ENCODE data around the gene DVL1.

Gene DVL1

GRCh38 chr1:1347663-1348419, 1.4 kb downstream of the DVL1 start:
- Mint-ChIP-seq H3K36me3 (ENCODE audit: insufficient read depth) (peaks cover 3% of the 10 kb centered on the region), H3K4me3 (peak overlapping the region; percentile 73), H3K27ac (ENCODE audit: low read depth) (no peak overlapping the region), H3K9me3 (no peaks in the 10 kb centered on the region), H3K27me3 (peaks cover 11% of the 10 kb centered on the region), H3K4me1 (peaks cover 25% of the 10 kb centered on the region)
- ATAC-seq (replicated peaks; ENCODE audit: extremely low read depth, poor library complexity, severe bottlenecking), result no peak
- DNase-seq (ENCODE audit: low spot score in 2 of 2), result no peak

GRCh38 chr1:1347026-1347595, 2.1 kb downstream of the DVL1 start:
- Mint-ChIP-seq H3K4me3 (peak overlapping the region; percentile 73), H3K27ac (ENCODE audit: low read depth) (peak overlapping the region; percentile 32), H3K27me3 (peaks cover 3% of the 10 kb centered on the region), H3K4me1 (peaks cover 21% of the 10 kb centered on the region), H3K9me3 (no peaks in the 10 kb centered on the region), H3K36me3 (ENCODE audit: insufficient read depth) (peaks cover 2% of the 10 kb centered on the region)
- DNase-seq (ENCODE audit: low spot score in 2 of 2), result no peak
- no peak for ATAC-seq (replicated peaks; ENCODE audit: extremely low read depth, poor library complexity, severe bottlenecking)

DNA sequence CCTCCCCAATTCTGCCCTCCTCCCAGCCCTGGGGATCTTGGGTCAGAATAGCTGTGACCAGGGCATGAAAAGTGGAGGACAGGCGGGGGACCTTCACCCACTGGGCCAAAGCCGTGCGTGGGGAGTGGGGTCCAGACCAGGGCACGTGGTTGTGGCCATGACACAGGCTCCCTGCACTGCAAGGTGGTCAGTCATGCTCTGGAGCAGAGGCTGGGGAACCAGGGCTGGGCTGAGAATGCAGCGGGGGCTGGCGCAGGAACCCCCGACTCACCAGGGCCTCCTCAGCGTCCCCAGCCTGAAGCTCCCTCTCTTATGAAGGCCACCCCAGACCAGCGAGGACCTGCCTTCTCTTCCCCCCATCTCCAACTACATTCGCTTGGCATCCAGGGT, 2.7 kb downstream of the DVL1 start:
- ATAC-seq (replicated peaks; ENCODE audit: extremely low read depth, poor library complexity, severe bottlenecking) (no peak), DNase-seq (ENCODE audit: low spot score in 2 of 2) (no peak)
- H3K9me3 Mint-ChIP-seq, result no peaks in the 10 kb centered on the region
- H3K4me3 Mint-ChIP-seq, result peak overlapping the region; percentile 73
- peaks cover 18% of the 10 kb centered on the region for H3K4me1 Mint-ChIP-seq
- peaks cover 2% of the 10 kb centered on the region for H3K36me3 Mint-ChIP-seq (ENCODE audit: insufficient read depth)
- peak overlapping the region; percentile 32 for H3K27ac Mint-ChIP-seq (ENCODE audit: low read depth)
- no peaks in the 10 kb centered on the region for H3K27me3 Mint-ChIP-seq

- no peak for ATAC-seq (replicated peaks; ENCODE audit: extremely low read depth, poor library complexity, severe bottlenecking)
- peaks cover 2% of the 10 kb centered on the region for H3K36me3 Mint-ChIP-seq (ENCODE audit: insufficient read depth)
- H3K27ac Mint-ChIP-seq (ENCODE audit: low read depth), result no peak overlapping the region
- no peak for DNase-seq (ENCODE audit: low spot score in 2 of 2)
- peaks cover 18% of the 10 kb centered on the region for H3K4me1 Mint-ChIP-seq
- H3K27me3 Mint-ChIP-seq, result no peaks in the 10 kb centered on the region
- H3K9me3 Mint-ChIP-seq, result no peaks in the 10 kb centered on the region
- no peak overlapping the region for H3K4me3 Mint-ChIP-seq
Measured at GRCh38 chr1:1345860-1346500, 3.2 kb downstream of the DVL1 start.

GRCh38 chr1:1345384-1345783, 3.8 kb downstream of the DVL1 start:
- H3K9me3 Mint-ChIP-seq, result no peaks in the 10 kb centered on the region
- no peaks in the 10 kb centered on the region for H3K27me3 Mint-ChIP-seq
- H3K4me3 Mint-ChIP-seq, result no peak overlapping the region
- H3K27ac Mint-ChIP-seq (ENCODE audit: low read depth), result no peak overlapping the region
- peaks cover 4% of the 10 kb centered on the region for H3K36me3 Mint-ChIP-seq (ENCODE audit: insufficient read depth)
- no peak for DNase-seq (ENCODE audit: low spot score in 2 of 2)
- no peak for ATAC-seq (replicated peaks; ENCODE audit: extremely low read depth, poor library complexity, severe bottlenecking)
- H3K4me1 Mint-ChIP-seq, result peaks cover 18% of the 10 kb centered on the region

GRCh38 chr1:1344655-1345361, 4.4 kb downstream of the DVL1 start:
- no peak for ATAC-seq (replicated peaks; ENCODE audit: extremely low read depth, poor library complexity, severe bottlenecking)
- Mint-ChIP-seq H3K4me3 (no peak overlapping the region), H3K27ac (ENCODE audit: low read depth) (no peak overlapping the region), H3K27me3 (no peaks in the 10 kb centered on the region), H3K4me1 (peaks cover 18% of the 10 kb centered on the region), H3K9me3 (no peaks in the 10 kb centered on the region), H3K36me3 (ENCODE audit: insufficient read depth) (peaks cover 4% of the 10 kb centered on the region)
- no peak for DNase-seq (ENCODE audit: low spot score in 2 of 2)

DNA sequence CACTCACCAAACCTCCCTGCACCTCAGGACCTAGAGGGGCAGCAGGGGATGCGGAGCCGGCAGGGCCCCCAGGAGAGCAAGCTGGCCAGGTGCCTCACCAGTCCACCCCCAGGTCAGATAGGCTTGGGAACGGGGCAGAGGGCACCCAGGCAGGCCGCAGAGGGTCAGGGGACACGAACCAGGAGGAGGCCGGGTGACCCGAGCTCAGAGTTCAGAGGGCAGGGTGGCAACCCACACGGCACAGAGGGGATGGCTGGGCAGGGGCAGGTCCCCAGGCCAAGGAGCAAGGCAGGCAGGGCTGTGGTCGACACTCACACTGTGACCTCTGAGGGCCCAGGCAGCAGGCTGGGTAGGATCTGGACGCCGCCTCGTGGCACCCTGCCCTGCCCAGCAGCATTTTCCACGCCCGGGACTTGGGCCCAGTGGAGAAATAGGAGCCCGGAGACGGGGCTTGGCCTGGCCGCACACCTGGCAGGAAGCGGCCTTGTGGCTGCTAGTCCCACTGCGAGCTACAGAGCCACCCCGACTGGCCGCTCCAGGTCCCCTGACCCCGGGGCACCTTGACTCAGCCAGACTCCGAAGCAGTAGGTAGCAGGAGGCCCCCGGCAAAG, 5.3 kb downstream of the DVL1 start:
- H3K4me1 Mint-ChIP-seq, result peaks cover 18% of the 10 kb centered on the region
- peaks cover 4% of the 10 kb centered on the region for H3K36me3 Mint-ChIP-seq (ENCODE audit: insufficient read depth)
- ATAC-seq (replicated peaks; ENCODE audit: extremely low read depth, poor library complexity, severe bottlenecking) (no peak), DNase-seq (ENCODE audit: low spot score in 2 of 2) (no peak)
- no peak overlapping the region for H3K27ac Mint-ChIP-seq (ENCODE audit: low read depth)
- H3K4me3 Mint-ChIP-seq, result no peak overlapping the region
- H3K27me3 Mint-ChIP-seq, result no peaks in the 10 kb centered on the region
- no peaks in the 10 kb centered on the region for H3K9me3 Mint-ChIP-seq

DNA sequence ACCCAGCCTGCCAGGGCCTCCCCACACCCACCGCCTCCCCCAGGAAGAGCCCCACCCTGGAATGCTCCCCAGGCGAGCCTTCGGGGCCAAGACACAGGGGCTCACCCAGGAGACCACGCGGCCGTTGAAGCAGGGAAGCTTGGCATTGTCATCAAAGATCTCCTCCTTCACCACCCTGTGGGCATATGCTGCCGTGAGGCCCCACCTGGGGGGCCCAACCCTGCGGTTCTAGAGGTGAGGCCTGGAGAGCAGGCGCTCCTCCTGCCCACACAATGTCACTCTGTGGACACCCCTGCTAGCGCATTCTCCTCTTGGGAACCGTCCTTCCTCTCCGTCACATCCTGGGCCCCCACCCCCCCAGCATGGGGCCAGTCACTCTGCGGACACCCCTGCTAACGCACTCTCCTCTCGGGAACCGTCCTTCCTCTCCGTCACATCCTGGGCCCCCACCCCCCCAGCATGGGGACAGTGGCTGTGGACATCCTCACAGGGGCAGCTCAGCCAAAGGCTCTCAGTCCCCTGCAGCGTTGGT, 6.6 kb downstream of the DVL1 start:
- Mint-ChIP-seq H3K27ac (ENCODE audit: low read depth) (no peak overlapping the region), H3K27me3 (no peaks in the 10 kb centered on the region), H3K4me3 (no peak overlapping the region), H3K4me1 (peaks cover 17% of the 10 kb centered on the region), H3K9me3 (no peaks in the 10 kb centered on the region), H3K36me3 (ENCODE audit: insufficient read depth) (peaks cover 5% of the 10 kb centered on the region)
- DNase-seq (ENCODE audit: low spot score in 2 of 2), result no peak
- no peak for ATAC-seq (replicated peaks; ENCODE audit: extremely low read depth, poor library complexity, severe bottlenecking)

- DNase-seq (ENCODE audit: low spot score in 2 of 2) (no peak), ATAC-seq (replicated peaks; ENCODE audit: extremely low read depth, poor library complexity, severe bottlenecking) (no peak)
- Mint-ChIP-seq H3K9me3 (no peaks in the 10 kb centered on the region), H3K4me3 (no peak overlapping the region), H3K36me3 (ENCODE audit: insufficient read depth) (peaks cover 5% of the 10 kb centered on the region), H3K4me1 (peaks cover 12% of the 10 kb centered on the region), H3K27me3 (no peaks in the 10 kb centered on the region), H3K27ac (ENCODE audit: low read depth) (no peak overlapping the region)
Measured at GRCh38 chr1:1342061-1342562, 7.1 kb downstream of the DVL1 start.

DNA sequence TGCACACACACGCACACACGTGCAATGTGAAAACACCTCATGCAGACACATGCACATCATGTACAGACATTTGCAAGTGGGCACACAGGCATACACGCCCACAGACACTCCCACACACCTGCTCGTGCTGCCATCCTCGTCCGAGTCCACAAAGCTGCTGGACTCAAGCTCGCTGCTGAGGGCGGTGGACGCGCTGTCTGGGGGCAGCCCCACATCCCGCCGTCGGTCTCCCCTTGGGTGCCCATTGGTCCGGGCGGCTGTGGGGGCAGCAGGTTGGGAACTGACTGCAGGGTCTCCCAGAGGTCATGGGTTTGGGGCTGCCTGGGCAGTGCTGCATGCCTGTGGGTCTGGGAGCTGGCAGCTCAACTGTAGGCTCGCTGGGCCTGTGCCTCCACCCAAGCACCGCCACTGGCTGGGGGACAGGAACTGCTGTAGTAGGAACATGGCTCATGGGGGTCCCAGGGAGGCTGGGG, 7.6 kb downstream of the DVL1 start:
- no peak overlapping the region for H3K27ac Mint-ChIP-seq (ENCODE audit: low read depth)
- ATAC-seq (replicated peaks; ENCODE audit: extremely low read depth, poor library complexity, severe bottlenecking), result no peak
- no peak overlapping the region for H3K4me3 Mint-ChIP-seq

GRCh38 chr1:1340791-1341548, 8.2 kb downstream of the DVL1 start:
- Mint-ChIP-seq H3K27ac (ENCODE audit: low read depth) (no peak overlapping the region), H3K9me3 (no peaks in the 10 kb centered on the region), H3K4me3 (no peak overlapping the region), H3K36me3 (ENCODE audit: insufficient read depth) (peaks cover 5% of the 10 kb centered on the region), H3K27me3 (no peaks in the 10 kb centered on the region), H3K4me1 (peaks cover 4% of the 10 kb centered on the region)
- ATAC-seq (replicated peaks; ENCODE audit: extremely low read depth, poor library complexity, severe bottlenecking) (no peak), DNase-seq (ENCODE audit: low spot score in 2 of 2) (no peak)

More for the DNA sequence above, 7.6 kb downstream of the DVL1 start:
- no peak for DNase-seq (ENCODE audit: low spot score in 2 of 2)
- Mint-ChIP-seq H3K27me3 (no peaks in the 10 kb centered on the region), H3K36me3 (ENCODE audit: insufficient read depth) (peaks cover 5% of the 10 kb centered on the region), H3K9me3 (no peaks in the 10 kb centered on the region), H3K4me1 (peaks cover 7% of the 10 kb centered on the region)
